Suprapubic skin (tissue), 4 donors: ENCODE measurements around the gene RAPGEF6. TPM values are rescaled to one million over a fixed set of nuclear protein-coding genes. Genes with fewer than 3 reads are reported as not detected.

Source experiments
- DNase-seq, 2 donors: peaks; one replicate each; pipeline ENCODE4 v3.0.0-alpha.2; 2019; ENCODE audit warnings: low spot score in 2 of 2
- H3K27ac ChIP-seq: fragments of 200-600 bp; sonication (generic); one replicate; pipeline ENCODE4 v1.5.1; 2019
- H3K27me3 ChIP-seq: fragments of 200-600 bp; sonication (generic); one replicate; pipeline ENCODE4 v1.5.1; 2019
- H3K36me3 ChIP-seq: fragments of 200-600 bp; sonication (generic); one replicate; pipeline ENCODE4 v1.5.1; 2019
- H3K4me1 ChIP-seq: fragments of 200-600 bp; sonication (generic); one replicate; pipeline ENCODE4 v1.5.1; 2019
- H3K4me3 ChIP-seq: fragments of 200-600 bp; sonication (generic); one replicate; pipeline ENCODE4 v1.5.1; 2019; ENCODE audit warnings: mild to moderate bottlenecking
- H3K9me3 ChIP-seq: fragments of 200-600 bp; sonication (generic); one replicate; pipeline ENCODE4 v1.5.1; 2019
- CTCF ChIP-seq, 2 donors: fragments of 200-600 bp in 1 of 2; fragments of 450-650 bp in 1 of 2; sonication (generic) in 1 of 2; IDR thresholded peaks; one replicate each; pipeline ENCODE4 v1.5.1; 2016 to 2019; ENCODE audit warnings: antibody characterized with exemption in 2 of 2, mild to moderate bottlenecking in 1 of 2, moderate library complexity in 1 of 2
- EP300 ChIP-seq: sonication (generic); formaldehyde crosslinking; IDR thresholded peaks from one replicate; pipeline ENCODE4 v1.6.1; 2017; ENCODE audit warnings: antibody characterized with exemption
- POLR2A ChIP-seq, 2 donors: fragments of 450-650 bp; IDR thresholded peaks; one replicate each; pipeline ENCODE4 v1.6.1; 2017; ENCODE audit warnings: antibody characterized with exemption in 2 of 2, mild to moderate bottlenecking in 2 of 2, moderate library complexity in 2 of 2
- POLR2AphosphoS5 ChIP-seq, 3 donors: sonication (generic); formaldehyde crosslinking; IDR thresholded peaks; one replicate each; pipeline ENCODE4 v1.6.1; 2017; ENCODE audit warnings: antibody characterized with exemption in 3 of 3
- WGBS: methylation state at CpG from one replicate; pipeline ENCODE4 v1.1.5; 2018; 5-methylcytosine and 5-hydroxymethylcytosine counted together
- total RNA-seq, 4 donors: library from RNA; depleted of rRNA; stranded (reverse); fragments of >200 nt; gene quantifications; one replicate each; pipeline ENCODE4 v1.1.0, GENCODE V29; 2016

RAPGEF6 gene
- total RNA-seq, 4 donors from 2014 or later: 17.8 to 38.3 (median 20.6) TPM

GRCh38 chr5:131426011-131426410, 209.0 kb downstream of the RAPGEF6 start:
- Histone ChIP-seq H3K4me1 (no peaks in the 10 kb centered on the region), H3K27ac (no peak overlapping the region), H3K27me3 (no peaks in the 10 kb centered on the region), H3K4me3 (no peak overlapping the region), H3K9me3 (no peaks in the 10 kb centered on the region), H3K36me3 (peaks cover 52% of the 10 kb centered on the region)
- no peak for DNase-seq
- 88% methylated on average over 1 of the region's 1 CpG for WGBS
- TF ChIP-seq EP300 (no peak), CTCF (IDR thresholded peaks at IDR 0.05) (no peak), POLR2A (IDR thresholded peaks at IDR 0.05) (no peak), POLR2AphosphoS5 (IDR thresholded peaks at IDR 0.05) (no peak)

GRCh38 chr5:131423056-131423455, 212.0 kb downstream of the RAPGEF6 start:
- Histone ChIP-seq H3K36me3 (peaks cover 27% of the 10 kb centered on the region), H3K9me3 (no peaks in the 10 kb centered on the region), H3K4me1 (no peaks in the 10 kb centered on the region), H3K27me3 (no peaks in the 10 kb centered on the region), H3K27ac (no peak overlapping the region), H3K4me3 (no peak overlapping the region)
- no peak for TF ChIP-seq POLR2AphosphoS5 (IDR thresholded peaks at IDR 0.05)
- no peak for TF ChIP-seq POLR2A (IDR thresholded peaks at IDR 0.05)
- peak in 1 of 2 donors; percentile 17 for TF ChIP-seq CTCF (IDR thresholded peaks at IDR 0.05)
- no peak for TF ChIP-seq EP300
- no peak for DNase-seq
- 90% methylated on average over 2 of the region's 2 CpGs for WGBS

DNA sequence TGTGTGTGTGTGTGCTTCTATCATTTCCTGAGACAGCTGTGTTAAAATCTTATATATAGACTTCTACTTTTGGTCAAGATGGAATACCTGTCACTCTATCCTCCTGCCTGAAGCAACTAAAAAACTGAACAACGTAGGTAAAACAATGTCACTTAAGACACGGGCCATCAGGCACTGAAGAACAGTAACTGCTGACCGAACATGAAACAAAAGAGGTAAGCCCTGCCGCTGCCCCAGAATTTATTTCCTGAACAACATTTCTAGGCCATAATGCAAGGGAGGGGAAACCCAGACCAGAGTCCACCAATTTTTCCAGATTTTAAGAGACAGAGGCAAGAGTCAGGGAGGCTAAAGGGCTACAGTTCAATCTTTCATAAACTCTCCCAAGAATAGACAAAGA, 215.2 kb downstream of the RAPGEF6 start:
- Histone ChIP-seq H3K9me3 (no peaks in the 10 kb centered on the region), H3K4me3 (no peak overlapping the region), H3K27ac (no peak overlapping the region), H3K27me3 (no peaks in the 10 kb centered on the region), H3K36me3 (peaks cover 9% of the 10 kb centered on the region), H3K4me1 (no peaks in the 10 kb centered on the region)
- DNase-seq: no peak
- 88% methylated on average over 4 of the region's 4 CpGs for WGBS
- no peak for TF ChIP-seq POLR2AphosphoS5 (IDR thresholded peaks at IDR 0.05)
- no peak for TF ChIP-seq CTCF (IDR thresholded peaks at IDR 0.05)
- no peak for TF ChIP-seq EP300
- TF ChIP-seq POLR2A (IDR thresholded peaks at IDR 0.05): no peak

DNA sequence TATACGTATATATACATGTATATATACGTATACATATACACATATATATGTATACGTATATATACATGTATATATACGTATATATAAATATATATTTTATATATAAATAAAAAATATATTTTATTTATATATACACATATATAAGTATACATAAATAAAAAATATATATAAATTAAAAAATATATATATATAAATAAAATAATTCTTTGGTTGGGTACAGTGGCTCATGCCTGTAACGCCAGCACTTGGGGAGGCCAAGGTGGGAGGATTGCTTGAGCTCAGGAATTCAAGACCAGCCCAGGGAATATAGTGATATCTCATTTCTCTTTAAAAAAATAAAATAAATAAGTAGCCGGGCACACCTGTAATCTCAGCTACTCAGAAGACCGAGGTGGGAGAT, 216.2 kb downstream of the RAPGEF6 start:
- 91% methylated on average over 7 of the region's 7 CpGs for WGBS
- H3K4me3 ChIP-seq: no peak overlapping the region
- H3K27ac ChIP-seq: no peak overlapping the region

GRCh38 chr5:131417240-131417869, 217.7 kb downstream of the RAPGEF6 start:
- Histone ChIP-seq H3K27ac (no peak overlapping the region), H3K9me3 (no peaks in the 10 kb centered on the region), H3K4me1 (peaks cover 4% of the 10 kb centered on the region), H3K27me3 (no peaks in the 10 kb centered on the region), H3K36me3 (peaks cover 3% of the 10 kb centered on the region), H3K4me3 (no peak overlapping the region)
- 21% methylated on average over 7 of the region's 7 CpGs for WGBS
- TF ChIP-seq EP300 (no peak), POLR2AphosphoS5 (IDR thresholded peaks at IDR 0.05) (no peak), CTCF (IDR thresholded peaks at IDR 0.05) (peak; percentile 41 to 72), POLR2A (IDR thresholded peaks at IDR 0.05) (no peak)
- DNase-seq: peak; percentile 80 to 86

More for the DNA sequence above, 216.2 kb downstream of the RAPGEF6 start:
- peaks cover 8% of the 10 kb centered on the region for H3K36me3 ChIP-seq
- no peak for DNase-seq
- no peaks in the 10 kb centered on the region for H3K9me3 ChIP-seq
- H3K27me3 ChIP-seq: no peaks in the 10 kb centered on the region
- H3K4me1 ChIP-seq: peaks cover 4% of the 10 kb centered on the region
- TF ChIP-seq CTCF (IDR thresholded peaks at IDR 0.05): no peak
- TF ChIP-seq POLR2A (IDR thresholded peaks at IDR 0.05): no peak
